GM18499 (cell line): ENCODE results near the gene G2E3.
A peak's percentile ranks its signal among the peaks of the same experiment; 100 is the strongest.
"Not testable (repeated sequence)": the region's sequence is repeated elsewhere in the genome, so short reads cannot be mapped to it uniquely, and the experiment has no call there.

Source experiments
- ATAC-seq: cut with Tn5 transposase; IDR thresholded peaks from one replicate; pipeline ENCODE4 v1.9.1; 2021; ENCODE audit warnings: moderate number of reproducible peaks; ENCODE audit not compliant: insufficient read depth, unreplicated experiment

Gene G2E3

GRCh38 chr14:30558675-30559555 lies at the start of gene G2E3:
Gene G2E3 (plus strand): TSS chr14:30559158. CDS start chr14:30581080, 21,922 bp downstream.
- peak; percentile 95 for ATAC-seq

GRCh38 chr14:30517737-30518136 lies 41.2 kb upstream of the G2E3 start:
- no peak for ATAC-seq

- no peak for ATAC-seq
These were observed 39.9 kb upstream of the G2E3 start for GRCh38 chr14:30518867-30519560.

- ATAC-seq: no peak
These were observed 39.0 kb upstream of the G2E3 start for GRCh38 chr14:30519961-30520360.

- no peak for ATAC-seq
These were observed 38.4 kb upstream of the G2E3 start for GRCh38 chr14:30520536-30520935.

GRCh38 chr14:30521899-30522736 lies 36.8 kb upstream of the G2E3 start:
- no peak for ATAC-seq

GRCh38 chr14:30525833-30526232 lies 33.1 kb upstream of the G2E3 start:
- no peak for ATAC-seq

- no peak for ATAC-seq
These were observed 31.8 kb upstream of the G2E3 start for GRCh38 chr14:30527196-30527595.

GRCh38 chr14:30528119-30528518 lies 30.8 kb upstream of the G2E3 start:
- ATAC-seq: no peak

- ATAC-seq: no peak
These were observed 29.9 kb upstream of the G2E3 start for GRCh38 chr14:30528778-30529642.

- no peak for ATAC-seq
These were observed 26.7 kb upstream of the G2E3 start for GRCh38 chr14:30532264-30532663.

GRCh38 chr14:30533126-30533525 lies 25.8 kb upstream of the G2E3 start:
- ATAC-seq: no peak

- ATAC-seq: no peak
These were observed 17.6 kb upstream of the G2E3 start for GRCh38 chr14:30541318-30541717.

- not testable (repeated sequence) for ATAC-seq
These were observed 12.2 kb upstream of the G2E3 start for GRCh38 chr14:30546735-30547134.

GRCh38 chr14:30547388-30548048 lies 11.4 kb upstream of the G2E3 start:
- ATAC-seq: no peak

GRCh38 chr14:30550335-30550734 lies 8.6 kb upstream of the G2E3 start:
- ATAC-seq: no peak

GRCh38 chr14:30551460-30551859 lies 7.5 kb upstream of the G2E3 start:
- ATAC-seq: no peak

GRCh38 chr14:30553311-30553989 lies 5.5 kb upstream of the G2E3 start:
- ATAC-seq: no peak

GRCh38 chr14:30558362-30558674 lies 640 bp upstream of the G2E3 start:
- no peak for ATAC-seq
